Adrenal gland (tissue), 12 donors: ENCODE measurements around the gene FAM9C. TPM values are rescaled to one million over a fixed set of nuclear protein-coding genes. Genes with fewer than 3 reads are reported as not detected.
"Not testable (repeated sequence)": the region's sequence is repeated elsewhere in the genome, so short reads cannot be mapped to it uniquely, and the experiment has no call there.

Experiments
- DNase-seq, 7 donors: peaks; one replicate each; pipeline ENCODE4 v3.0.0-alpha.2; 2019 to 2020
- H3K27ac ChIP-seq, 5 donors: fragments of 200-600 bp; sonication (generic) in 4 of 5; 1 replicate in 3 of 5; 2 replicates in 2 of 5; pipeline versions ENCODE4 v1.5.1 to v1.8.0; 2016 to 2020; ENCODE audit warnings: mild to moderate bottlenecking in 1 of 5
- H3K27me3 ChIP-seq: fragments of 200-600 bp; 2 replicates; pipeline ENCODE4 v1.8.0; 2021
- H3K36me3 ChIP-seq, 2 donors: fragments of 200-600 bp; replicated peaks in 1 of 2; 1 replicate in 1 of 2; 2 replicates in 1 of 2; pipeline versions ENCODE4 v1.5.1 to v1.8.0; 2018 to 2022
- H3K4me1 ChIP-seq, 2 donors: fragments of 200-600 bp; replicated peaks in 1 of 2; 1 replicate in 1 of 2; 2 replicates in 1 of 2; pipeline versions ENCODE4 v1.5.1 to v1.8.0; 2018 to 2021
- H3K4me3 ChIP-seq, 4 donors: fragments of 200-600 bp; sonication (generic) in 3 of 4; one replicate each; pipeline ENCODE4 v1.5.1; 2016 to 2018
- H3K9me3 ChIP-seq, 3 donors: fragments of 200-600 bp; sonication (generic) in 1 of 3; replicated peaks in 1 of 3; 1 replicate in 2 of 3; 2 replicates in 1 of 3; pipeline versions ENCODE4 v1.5.1 to v1.8.0; 2016 to 2021
- POLR2A ChIP-seq, 2 donors: fragments of 450-650 bp; IDR thresholded peaks; one replicate each; pipeline ENCODE4 v1.6.1; 2017; ENCODE audit warnings: antibody characterized with exemption in 2 of 2, mild to moderate bottlenecking in 2 of 2, moderate library complexity in 1 of 2
- WGBS, 4 donors: extraction: QIAGEN DNeasy Blood & Tissue Kit in 2 of 4; methylation state at CpG; one replicate each; pipeline versions ENCODE4 v1.1.5 to v1.1.7; 2013 to 2017; 5-methylcytosine and 5-hydroxymethylcytosine counted together
- intact Hi-C, 2 donors: fragments of 100-400 bp; cut with DNase I; formaldehyde crosslinking; loops; one replicate each; pipeline versions ENCODE4 v1.14.1 to v1.15.0; 2022 to 2023
- polyA plus RNA-seq, 3 donors: library from polyadenylated mRNA; stranded (reverse); fragments of 200-250 nt in 2 of 3; fragments of 350-450 nt in 1 of 3; fragmentation: Illumina TruSeq in 1 of 3; extraction: RNeasy Lipid Tissue Mini Kit (QIAGEN cat#74804) in 1 of 3; gene quantifications; one replicate each; pipeline ENCODE4 v1.2.3, GENCODE V29; 2013 to 2014
- total RNA-seq, 9 donors: library from RNA; depleted of rRNA in 4 of 9; stranded (reverse); fragments of >200 nt in 4 of 9; fragments of 120-200 nt in 1 of 9; fragmentation: NEBNext Ultra II Directional in 1 of 9; extraction: Animal tissue kit (Norgen Biotek cat#: 25700) in 1 of 9; gene quantifications; one replicate each; pipeline versions ENCODE4 v1.1.0 to v1.2.4, GENCODE V29; 2013 to 2023
- TF ChIP-seq, protein P1 (sequence below), 6 experiments: fragments of 450-650 bp in 4 of 6; fragments of 200-600 bp in 2 of 6; sonication (generic) in 1 of 6; IDR thresholded peaks; 1 replicate in 5 of 6; 2 replicates in 1 of 6; pipeline versions ENCODE4 v1.5.1 to v1.8.0; 2016 to 2021; ENCODE audit warnings: antibody characterized with exemption in 6 of 6, mild to moderate bottlenecking in 2 of 6, moderate library complexity in 1 of 6
- donor health status: healthy with polysubstance abuse.
- donor health status: Bipolar disorder and iron deficiency.
- donor health status: DM: yes; HTN: yes; CAD: no.
- donor health status: DM: no; HTN: no; CAD: no.
- donor health status: DM: no; HTN: no; CAD: no.
- donor health status: DM: yes; HTN: yes; CAD: no.

The FAM9C gene
- total and polyA plus RNA-seq, 12 donors, result 0.03 to 0.14 TPM; not detected in 10

DNA sequence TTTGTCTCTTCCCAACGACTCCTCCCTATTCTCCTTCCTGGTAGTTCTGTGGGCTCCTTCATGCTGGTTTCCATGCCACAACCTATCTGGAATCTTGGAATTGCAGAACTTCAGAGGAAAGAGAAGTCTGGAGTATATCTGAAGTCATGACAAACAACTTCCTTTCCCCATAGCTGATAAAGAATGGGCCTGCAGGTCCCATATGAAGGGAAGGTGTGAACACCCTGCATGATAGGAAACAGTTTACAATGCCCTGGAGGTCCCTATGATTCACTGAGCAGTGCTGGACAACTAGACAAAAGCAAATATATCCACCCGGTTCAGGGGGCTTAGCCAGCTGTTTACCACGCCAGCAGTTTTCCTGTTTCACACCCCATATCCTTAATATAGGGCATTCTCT lies 19.4 kb downstream of the FAM9C start:
- Histone ChIP-seq H3K27ac (no peak overlapping the region), H3K4me3 (no peak overlapping the region), H3K4me1 (peaks cover 0 to 11% of the 10 kb centered on the region in 2 donors), H3K36me3 (no peaks in the 10 kb centered on the region), H3K9me3 (no peaks in the 10 kb centered on the region), H3K27me3 (no peaks in the 10 kb centered on the region)
- TF ChIP-seq, protein P1, sequence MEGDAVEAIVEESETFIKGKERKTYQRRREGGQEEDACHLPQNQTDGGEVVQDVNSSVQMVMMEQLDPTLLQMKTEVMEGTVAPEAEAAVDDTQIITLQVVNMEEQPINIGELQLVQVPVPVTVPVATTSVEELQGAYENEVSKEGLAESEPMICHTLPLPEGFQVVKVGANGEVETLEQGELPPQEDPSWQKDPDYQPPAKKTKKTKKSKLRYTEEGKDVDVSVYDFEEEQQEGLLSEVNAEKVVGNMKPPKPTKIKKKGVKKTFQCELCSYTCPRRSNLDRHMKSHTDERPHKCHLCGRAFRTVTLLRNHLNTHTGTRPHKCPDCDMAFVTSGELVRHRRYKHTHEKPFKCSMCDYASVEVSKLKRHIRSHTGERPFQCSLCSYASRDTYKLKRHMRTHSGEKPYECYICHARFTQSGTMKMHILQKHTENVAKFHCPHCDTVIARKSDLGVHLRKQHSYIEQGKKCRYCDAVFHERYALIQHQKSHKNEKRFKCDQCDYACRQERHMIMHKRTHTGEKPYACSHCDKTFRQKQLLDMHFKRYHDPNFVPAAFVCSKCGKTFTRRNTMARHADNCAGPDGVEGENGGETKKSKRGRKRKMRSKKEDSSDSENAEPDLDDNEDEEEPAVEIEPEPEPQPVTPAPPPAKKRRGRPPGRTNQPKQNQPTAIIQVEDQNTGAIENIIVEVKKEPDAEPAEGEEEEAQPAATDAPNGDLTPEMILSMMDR (IDR thresholded peaks at IDR 0.05), result no peak
- TF ChIP-seq POLR2A (IDR thresholded peaks at IDR 0.05), result no peak
- intact Hi-C loops, result no loop called here
- no peak for DNase-seq
- WGBS, 4 donors, result 68 to 90% (median 74%) methylated on average over 3 of the region's 3 CpGs

DNA sequence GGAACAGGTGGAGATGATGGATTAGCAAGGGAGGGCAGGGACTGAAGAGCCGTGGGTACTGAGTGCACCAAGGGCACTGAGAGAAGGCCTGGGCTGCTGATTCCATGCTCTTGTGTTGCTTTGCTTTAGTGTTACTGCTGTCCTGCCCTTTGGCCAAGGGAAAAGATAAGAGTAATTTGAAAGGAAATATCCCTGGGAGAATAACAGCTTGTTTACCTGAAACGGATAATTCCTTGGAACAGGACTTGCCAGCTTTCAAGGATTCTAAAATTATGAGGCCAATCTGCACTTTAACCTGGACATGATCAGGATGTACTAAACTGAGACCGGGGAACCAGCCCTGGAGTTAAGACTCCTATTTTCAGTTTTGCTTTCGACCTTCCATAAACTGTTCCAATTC lies 20.4 kb downstream of the FAM9C start:
- no peaks in the 10 kb centered on the region for H3K36me3 ChIP-seq
- H3K9me3 ChIP-seq, result no peaks in the 10 kb centered on the region
- H3K27me3 ChIP-seq, result no peaks in the 10 kb centered on the region
- H3K27ac ChIP-seq, result no peak overlapping the region
- DNase-seq, result no peak
- intact Hi-C loops, result no loop called here
- peaks cover 0 to under 1% of the 10 kb centered on the region in 2 donors for H3K4me1 ChIP-seq
- no peak overlapping the region for H3K4me3 ChIP-seq
- 50 to 75% (median 63%) methylated on average over 4 of the region's 4 CpGs for WGBS, 4 donors
- TF ChIP-seq, protein P1 (IDR thresholded peaks at IDR 0.05), result no peak
- TF ChIP-seq POLR2A (IDR thresholded peaks at IDR 0.05), result no peak

DNA sequence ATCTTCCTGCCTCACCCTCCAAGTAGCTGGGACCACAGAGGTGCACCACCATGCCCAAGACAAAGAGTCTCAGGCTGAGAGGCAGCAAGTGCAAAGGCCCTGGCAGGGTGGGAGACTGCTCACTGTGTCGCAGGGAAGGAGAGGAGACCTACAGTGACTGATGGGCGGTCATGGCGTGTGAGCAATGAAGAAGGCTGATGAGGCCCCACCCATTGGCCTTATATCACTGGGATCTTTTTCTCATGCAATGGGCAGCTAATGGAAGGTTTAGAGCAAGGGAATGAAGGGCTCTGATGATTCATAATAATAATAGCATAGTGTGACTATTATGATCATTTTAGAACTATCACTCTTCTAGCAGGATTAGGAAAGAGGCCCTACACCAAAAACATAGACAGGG lies 20.9 kb downstream of the FAM9C start:
- 81 to 100% (median 90%) methylated on average over 1 to 3 of the region's 3 CpGs for WGBS, 4 donors

DNA sequence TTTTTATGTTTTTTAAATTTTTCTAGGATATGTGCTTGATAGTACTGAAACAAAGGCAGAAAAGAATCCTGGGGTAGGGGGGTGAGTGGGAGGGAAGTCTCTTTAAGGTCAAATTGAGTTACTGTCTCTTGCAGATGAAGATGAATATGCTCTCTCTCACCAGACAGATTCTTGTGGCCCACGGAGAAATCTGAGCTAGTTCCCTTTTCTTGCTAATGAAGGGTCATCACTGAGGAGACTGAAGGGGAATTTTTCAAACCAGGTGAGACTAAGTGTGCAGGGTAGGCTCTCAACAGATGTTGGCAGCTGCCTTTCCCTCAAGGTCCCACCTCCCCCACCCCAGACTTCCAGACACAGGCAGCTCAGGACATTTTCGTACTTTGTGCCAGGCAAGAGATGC lies 21.5 kb downstream of the FAM9C start:
- intact Hi-C loops, result no loop called here
- TF ChIP-seq, protein P1 (IDR thresholded peaks at IDR 0.05), result no peak
- no peak for TF ChIP-seq POLR2A (IDR thresholded peaks at IDR 0.05)
- WGBS, 4 donors, result 45 to 70% (median 53%) methylated on average over 2 of the region's 2 CpGs

More for the DNA sequence above, 20.9 kb downstream of the FAM9C start:
- H3K9me3 ChIP-seq, result no peaks in the 10 kb centered on the region
- no peaks in the 10 kb centered on the region for H3K36me3 ChIP-seq
- no peak for DNase-seq
- no peak for TF ChIP-seq POLR2A (IDR thresholded peaks at IDR 0.05)
- TF ChIP-seq, protein P1 (IDR thresholded peaks at IDR 0.05), result no peak
- H3K4me3 ChIP-seq, result no peak overlapping the region
- H3K27ac ChIP-seq, result no peak overlapping the region
- H3K27me3 ChIP-seq, result no peaks in the 10 kb centered on the region
- intact Hi-C loops, result no loop called here
- no peaks in the 10 kb centered on the region for H3K4me1 ChIP-seq

DNA sequence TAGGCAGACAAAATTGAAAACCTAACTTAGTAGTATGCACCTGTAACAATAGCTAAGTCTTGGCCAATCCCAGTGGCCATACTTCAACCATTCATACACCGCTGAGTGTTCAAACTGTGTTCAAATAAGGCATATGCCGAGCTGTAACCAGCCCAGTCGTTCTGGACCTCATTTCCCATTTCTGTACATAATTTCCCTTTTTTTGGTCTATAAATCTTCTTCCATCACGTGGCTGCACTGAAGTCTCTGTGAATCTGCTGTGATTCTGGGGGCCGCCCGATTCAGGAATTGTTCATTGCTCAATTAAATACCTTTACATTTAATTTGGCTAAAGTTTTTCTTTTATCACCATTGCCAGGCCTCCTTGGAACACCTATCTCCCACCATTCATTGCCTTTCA lies 27.7 kb downstream of the FAM9C start:
- intact Hi-C loops, H3K36me3 ChIP-seq, H3K27me3 ChIP-seq, DNase-seq, H3K4me3 ChIP-seq, H3K9me3 ChIP-seq: not testable (repeated sequence)
- Histone ChIP-seq H3K27ac (peak overlapping the region in 1 of 5 donors; percentile 15), H3K4me1 (peaks cover 12 to 21% of the 10 kb centered on the region in 2 donors)
- WGBS, 4 donors, result 68 to 89% (median 80%) methylated on average over 5 to 6 of the region's 6 CpGs

More for the DNA sequence above, 21.5 kb downstream of the FAM9C start:
- no peak overlapping the region for H3K27ac ChIP-seq
- H3K4me3 ChIP-seq, result no peak overlapping the region
- no peak for DNase-seq
- H3K27me3 ChIP-seq, result no peaks in the 10 kb centered on the region
- H3K9me3 ChIP-seq, result no peaks in the 10 kb centered on the region
- no peaks in the 10 kb centered on the region for H3K4me1 ChIP-seq
- H3K36me3 ChIP-seq, result no peaks in the 10 kb centered on the region
